Measurements from ENCODE around the gene IFITM10.

Gene IFITM10

GRCh38 chr11:1727096-1727690, 23.2 kb downstream of the IFITM10 start:
- in situ Hi-C loops (cut with MboI; ENCODE audit: low sequenced_read_pairs) = no loop called here

DNA sequence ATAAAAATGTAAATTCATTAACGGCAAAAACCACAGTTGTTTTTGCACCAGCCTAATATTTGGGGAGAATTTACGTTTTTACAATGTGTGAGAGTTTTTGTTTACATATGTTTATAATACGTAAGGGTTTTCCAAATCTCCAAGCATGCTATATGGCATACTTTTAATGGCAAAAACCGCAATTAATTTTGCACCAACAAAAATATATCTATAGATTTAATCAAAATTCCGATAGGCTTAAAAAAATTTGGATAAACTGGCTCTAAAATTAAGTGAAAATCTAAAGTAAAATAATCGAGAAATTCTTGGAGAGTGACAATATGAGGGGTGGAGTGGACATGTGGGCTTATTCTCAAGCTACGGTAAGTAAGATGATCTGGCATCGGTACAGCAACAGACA, 30.6 kb downstream of the IFITM10 start:
- in situ Hi-C loops (cut with MboI; ENCODE audit: low sequenced_read_pairs) = loop anchor here (25.0 kb wide), 1 partner anchor 93 kb away; no protein-coding TSS in a partner anchor

DNA sequence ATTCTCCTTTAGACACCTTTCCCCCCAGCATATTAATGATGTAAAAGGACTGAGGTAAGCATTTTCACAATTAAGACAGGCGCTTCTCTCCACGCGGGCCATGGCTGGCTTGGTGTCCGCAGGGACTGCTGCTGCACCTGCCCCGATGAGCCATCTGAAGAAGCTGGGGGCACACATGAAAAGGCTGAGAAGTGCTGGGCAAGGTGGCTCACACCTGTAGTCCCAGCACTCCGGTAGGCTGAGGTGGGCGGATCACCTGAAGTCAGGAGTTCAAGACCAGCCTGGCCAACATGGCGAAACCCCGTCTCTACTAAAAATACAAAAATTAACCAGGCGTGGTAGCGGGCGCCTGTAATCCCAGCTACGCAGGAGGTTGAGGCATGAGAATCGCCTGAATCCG, 32.1 kb downstream of the IFITM10 start:
- in situ Hi-C loops (cut with MboI; ENCODE audit: low sequenced_read_pairs) = loop anchor here (25.0 kb wide), 1 partner anchor 94 kb away; no protein-coding TSS in a partner anchor

DNA sequence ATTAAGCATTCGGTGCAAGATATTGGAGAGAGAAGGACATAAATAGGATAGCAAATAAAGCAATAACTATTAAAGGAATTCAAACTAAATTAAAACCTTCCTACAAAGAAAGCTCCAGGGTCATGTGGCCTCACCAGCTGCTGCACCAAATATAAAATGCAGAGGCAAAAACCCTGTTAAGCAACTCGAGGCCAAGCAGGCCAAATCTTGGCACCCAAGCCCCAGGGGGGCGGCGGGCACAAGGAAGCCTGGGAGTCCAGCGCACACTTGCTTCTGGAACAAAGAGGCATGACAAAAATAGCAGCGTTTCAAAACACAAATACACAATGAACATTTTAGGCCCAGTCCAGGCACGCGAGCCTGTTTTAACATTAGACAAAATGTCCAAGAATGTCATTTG, 32.6 kb downstream of the IFITM10 start:
- in situ Hi-C loops (cut with MboI; ENCODE audit: low sequenced_read_pairs) = loop anchor here (25.0 kb wide), 1 partner anchor 95 kb away; no protein-coding TSS in a partner anchor

DNA sequence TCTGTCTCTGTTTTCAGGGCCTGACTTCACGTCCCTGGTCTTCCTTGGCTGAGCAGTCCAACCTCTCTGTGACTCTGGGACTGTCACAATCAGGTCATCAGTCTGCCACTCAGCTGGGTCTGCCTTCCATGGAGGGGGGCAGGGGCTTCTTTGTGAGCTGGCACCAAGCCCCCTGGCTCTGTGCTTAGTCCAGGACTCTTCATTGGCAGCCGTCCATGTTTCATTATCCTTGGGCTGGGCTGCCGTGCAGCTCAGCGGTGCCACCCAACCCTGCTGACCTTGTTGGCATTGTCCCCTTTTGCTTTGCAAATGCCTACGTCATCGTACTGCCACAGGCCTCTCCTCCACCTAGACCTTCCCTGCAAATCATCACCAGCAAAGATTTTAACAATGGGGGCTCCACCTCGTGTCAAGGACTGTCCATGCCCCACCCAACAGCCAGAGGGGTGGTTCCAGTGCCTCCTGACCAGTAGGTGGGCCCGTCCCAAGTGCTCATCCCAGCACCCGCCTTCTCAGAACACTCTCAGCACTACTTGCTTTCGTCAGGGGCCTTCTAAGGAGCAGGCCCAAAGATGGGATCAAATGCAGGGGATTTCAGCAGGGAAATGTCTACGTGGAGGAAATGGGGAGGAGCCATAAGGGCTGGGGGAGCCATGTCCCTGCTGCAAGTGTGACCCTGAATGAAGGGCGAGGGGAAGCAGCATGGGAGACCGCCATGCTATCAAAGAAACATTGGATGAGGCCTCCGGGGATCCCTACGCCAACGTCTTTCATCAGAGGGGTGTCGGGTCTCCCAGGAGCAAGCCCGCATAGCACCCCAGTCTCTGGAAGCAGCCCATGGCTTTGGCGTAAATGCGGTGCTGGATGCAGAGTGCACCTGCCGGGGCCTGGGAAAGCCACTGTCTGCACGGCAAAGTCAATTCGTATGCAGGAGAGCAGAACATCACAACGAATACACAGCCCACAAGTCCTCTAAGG, 35.2 kb downstream of the IFITM10 start:
- in situ Hi-C loops (cut with MboI; ENCODE audit: low sequenced_read_pairs) = loop anchor here (25.0 kb wide), 1 partner anchor 97 kb away; no protein-coding TSS in a partner anchor

DNA sequence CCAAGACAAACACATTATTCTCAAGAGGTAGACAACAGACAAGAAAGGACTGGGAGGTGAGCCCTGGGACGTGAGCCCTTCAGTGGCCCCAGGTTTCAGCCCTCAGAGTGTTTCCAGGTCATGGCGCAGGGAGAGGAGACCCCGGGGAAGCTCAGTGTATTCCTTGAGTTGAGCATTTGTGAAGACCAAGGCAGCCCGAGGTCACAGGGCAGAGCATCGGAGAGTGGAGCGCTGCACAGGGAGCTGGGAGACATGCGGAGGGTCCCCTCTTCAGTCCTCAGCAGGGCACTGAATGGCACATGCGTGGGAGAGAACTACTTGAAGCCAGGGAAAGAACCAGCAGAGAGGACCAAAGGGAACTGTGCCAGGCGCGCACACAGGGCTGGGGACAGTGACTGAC, 41.7 kb downstream of the IFITM10 start:
- in situ Hi-C loops (cut with MboI; ENCODE audit: low sequenced_read_pairs) = loop anchor here (25.0 kb wide), 1 partner anchor 104 kb away; no protein-coding TSS in a partner anchor

DNA sequence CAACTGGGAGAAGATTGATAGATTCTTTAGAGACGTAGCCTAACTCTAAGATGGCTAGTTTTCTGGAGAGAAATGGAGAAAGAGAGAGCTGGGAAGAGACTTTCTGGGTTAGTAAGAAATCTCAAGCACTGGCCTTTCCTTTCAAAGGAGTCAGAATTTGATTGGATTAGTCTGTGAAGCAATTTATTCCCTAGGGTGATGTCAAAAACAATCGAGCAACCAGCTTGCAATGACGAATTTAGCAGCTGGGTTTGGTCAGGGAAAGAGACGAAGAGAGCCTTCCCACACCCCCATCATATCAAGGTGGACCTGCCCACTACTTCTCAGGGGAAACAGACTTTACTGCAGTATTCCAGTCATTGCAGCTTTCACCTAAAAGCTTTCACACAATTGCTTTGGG, 42.6 kb downstream of the IFITM10 start:
- in situ Hi-C loops (cut with MboI; ENCODE audit: low sequenced_read_pairs) = loop anchor here (25.0 kb wide), 1 partner anchor 105 kb away; no protein-coding TSS in a partner anchor

DNA sequence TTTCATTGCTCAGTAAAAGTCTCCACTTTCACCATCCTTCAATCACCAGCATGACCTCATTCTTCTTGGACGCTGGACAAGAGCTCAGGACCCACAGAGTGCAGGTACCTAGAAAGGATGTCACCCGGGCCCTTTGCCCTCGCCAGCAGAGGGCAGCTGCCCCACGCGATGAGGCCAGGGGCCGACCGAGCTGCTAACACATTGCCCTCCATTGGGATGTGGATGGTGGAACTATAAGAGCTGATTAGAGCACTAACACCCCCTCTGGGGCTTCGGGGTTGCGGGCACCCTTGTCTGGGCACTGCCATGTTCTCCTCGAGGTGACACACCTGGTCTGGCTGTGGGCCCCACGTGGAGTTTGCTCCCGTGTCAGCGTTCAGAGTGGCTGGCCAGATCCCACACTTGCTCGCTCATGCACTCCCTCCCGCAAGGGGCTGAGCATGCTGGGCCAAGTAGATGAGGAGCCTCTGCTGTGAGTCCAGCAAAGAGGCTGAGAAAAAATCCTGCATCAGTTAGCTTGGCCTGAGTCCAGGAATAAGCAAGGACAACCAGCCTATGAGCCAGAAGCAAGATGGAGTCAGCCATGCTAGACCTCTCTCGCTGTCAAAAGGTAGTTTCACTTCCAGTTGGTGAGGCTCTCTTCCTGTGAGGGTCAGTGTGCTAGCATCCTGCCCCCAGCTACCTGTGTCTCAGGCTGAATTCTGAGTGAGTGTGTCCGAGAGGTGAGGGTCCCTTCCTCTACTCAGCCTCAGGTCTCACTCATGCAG, 43.6 kb downstream of the IFITM10 start:
- in situ Hi-C loops (cut with MboI; ENCODE audit: low sequenced_read_pairs) = loop anchor here (25.0 kb wide), 1 partner anchor 105 kb away; no protein-coding TSS in a partner anchor

DNA sequence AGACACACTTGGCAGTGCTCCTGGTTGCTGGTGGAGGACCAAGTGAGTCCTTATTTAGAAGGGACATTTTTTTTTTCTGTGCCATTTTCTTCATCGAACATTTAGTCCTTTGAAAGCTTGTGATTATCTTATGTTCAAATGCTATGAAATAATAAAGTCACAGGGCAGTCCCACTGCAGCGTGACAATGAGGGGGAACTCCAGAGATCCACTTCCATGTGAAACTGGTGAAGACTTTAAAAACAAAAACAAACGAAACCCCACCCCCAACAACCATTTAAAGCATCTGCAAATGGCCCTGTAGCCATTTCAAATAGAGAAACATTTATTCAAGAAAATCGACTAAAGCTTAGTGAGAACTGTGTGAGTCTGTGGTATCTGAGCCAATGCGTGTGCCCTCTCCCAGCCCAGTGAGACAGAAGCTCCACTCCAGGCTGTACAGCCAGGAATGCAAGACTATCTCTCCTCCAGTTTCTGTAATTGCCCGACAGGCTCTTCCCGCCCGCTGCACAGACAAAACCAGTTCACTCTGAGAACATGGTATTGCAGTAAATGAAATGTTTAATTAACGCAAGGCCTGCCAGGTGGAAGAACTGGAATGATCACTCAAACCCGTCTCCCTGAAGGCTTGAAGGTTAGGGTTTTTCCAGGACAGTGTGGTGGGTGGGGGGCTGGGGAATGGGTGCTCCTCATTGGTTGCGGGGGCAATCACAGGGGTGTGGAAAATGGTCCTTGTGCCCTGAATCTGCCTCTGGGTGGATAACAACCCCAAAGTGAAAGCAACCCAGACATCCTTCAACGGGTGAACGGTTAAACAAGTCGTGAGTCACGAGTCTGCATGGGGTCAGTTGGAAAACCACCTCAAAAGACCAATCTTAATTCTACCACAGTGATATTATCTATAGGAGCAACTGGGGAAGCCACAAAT, 45.0 kb downstream of the IFITM10 start:
- in situ Hi-C loops (cut with MboI; ENCODE audit: low sequenced_read_pairs) = loop anchor here (25.0 kb wide), 1 partner anchor 107 kb away; no protein-coding TSS in a partner anchor

- in situ Hi-C loops (cut with MboI; ENCODE audit: low sequenced_read_pairs) = loop anchor here (25.0 kb wide), 1 partner anchor 109 kb away; no protein-coding TSS in a partner anchor
Observed at GRCh38 chr11:1703146-1703545, 47.2 kb downstream of the IFITM10 start.

DNA sequence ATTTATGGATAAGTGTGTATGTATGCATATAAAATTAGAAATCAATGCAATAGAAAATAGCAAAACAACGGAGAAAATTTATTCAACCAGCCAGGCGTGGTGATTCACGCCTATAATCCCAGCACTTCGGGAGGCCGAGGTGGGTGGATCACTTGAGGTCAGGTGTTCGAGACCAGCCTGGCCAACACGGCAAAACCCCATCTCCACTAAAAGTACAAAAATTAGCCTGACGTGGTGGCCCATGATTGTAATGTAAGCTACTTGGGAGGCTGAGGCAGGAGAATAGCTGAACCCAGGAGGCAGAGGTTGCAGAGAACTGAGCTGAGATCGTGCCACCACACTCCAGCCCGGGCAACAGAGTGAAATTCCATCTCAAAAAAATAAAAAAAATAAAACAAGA, 47.9 kb downstream of the IFITM10 start:
- in situ Hi-C loops (cut with MboI; ENCODE audit: low sequenced_read_pairs) = loop anchor here (25.0 kb wide), 1 partner anchor 110 kb away; no protein-coding TSS in a partner anchor

DNA sequence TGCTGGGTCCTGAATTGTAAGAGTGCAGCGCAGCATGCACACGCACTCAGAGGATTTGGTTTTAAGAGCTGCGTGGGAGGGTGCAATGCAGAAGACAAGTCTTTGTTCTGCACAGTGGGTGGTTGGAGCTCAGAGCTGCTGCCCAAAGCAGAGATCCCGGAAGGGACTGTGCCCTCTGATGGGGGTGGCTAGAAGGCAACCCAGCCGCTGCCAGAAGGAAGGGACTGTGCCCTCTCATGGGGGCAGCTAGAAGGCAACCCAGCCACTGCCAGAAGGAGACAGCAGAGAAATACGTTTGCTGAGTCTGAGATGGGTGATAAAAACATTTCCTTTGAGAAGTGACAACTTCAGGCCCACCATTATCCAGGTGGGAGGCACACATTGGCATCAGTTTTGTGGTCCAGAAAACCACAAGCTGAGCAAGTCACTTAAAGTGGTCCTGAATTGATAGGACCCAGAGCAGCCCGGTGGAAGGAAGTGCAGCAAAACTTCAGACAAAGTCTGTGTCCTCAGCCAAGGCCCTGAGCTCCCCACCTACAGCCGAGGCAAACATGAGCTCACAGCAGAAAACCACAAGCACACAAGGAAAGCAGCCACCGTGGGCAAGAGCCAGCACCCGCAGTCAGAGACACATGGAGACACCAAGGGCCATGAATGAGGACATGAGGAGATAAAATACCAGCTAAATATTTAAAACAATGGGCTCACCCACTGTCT, 49.1 kb downstream of the IFITM10 start:
- in situ Hi-C loops (cut with MboI; ENCODE audit: low sequenced_read_pairs) = loop anchor here (25.0 kb wide), 1 partner anchor 111 kb away; no protein-coding TSS in a partner anchor

DNA sequence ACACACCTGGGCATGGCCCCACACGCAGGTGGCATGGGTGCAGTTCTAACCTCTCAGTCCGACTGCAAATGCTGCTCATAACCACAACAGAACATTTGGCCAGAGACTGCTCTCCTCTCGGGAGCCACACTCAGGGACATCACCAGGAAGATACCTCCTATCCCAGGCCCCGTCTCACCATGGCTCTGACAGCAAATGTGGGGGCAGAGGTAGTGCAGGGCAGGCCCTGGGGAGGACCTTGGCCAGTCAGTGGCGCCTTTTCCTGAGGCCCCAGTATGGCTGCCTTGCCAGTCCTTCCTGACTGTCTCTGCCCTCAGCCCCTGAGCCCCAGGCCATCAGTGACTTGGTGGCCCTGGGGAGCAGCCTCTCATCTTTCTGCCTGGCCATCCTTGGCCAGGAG, 50.6 kb downstream of the IFITM10 start:
- in situ Hi-C loops (cut with MboI; ENCODE audit: low sequenced_read_pairs) = loop anchor here (25.0 kb wide), 1 partner anchor 113 kb away; no protein-coding TSS in a partner anchor

DNA sequence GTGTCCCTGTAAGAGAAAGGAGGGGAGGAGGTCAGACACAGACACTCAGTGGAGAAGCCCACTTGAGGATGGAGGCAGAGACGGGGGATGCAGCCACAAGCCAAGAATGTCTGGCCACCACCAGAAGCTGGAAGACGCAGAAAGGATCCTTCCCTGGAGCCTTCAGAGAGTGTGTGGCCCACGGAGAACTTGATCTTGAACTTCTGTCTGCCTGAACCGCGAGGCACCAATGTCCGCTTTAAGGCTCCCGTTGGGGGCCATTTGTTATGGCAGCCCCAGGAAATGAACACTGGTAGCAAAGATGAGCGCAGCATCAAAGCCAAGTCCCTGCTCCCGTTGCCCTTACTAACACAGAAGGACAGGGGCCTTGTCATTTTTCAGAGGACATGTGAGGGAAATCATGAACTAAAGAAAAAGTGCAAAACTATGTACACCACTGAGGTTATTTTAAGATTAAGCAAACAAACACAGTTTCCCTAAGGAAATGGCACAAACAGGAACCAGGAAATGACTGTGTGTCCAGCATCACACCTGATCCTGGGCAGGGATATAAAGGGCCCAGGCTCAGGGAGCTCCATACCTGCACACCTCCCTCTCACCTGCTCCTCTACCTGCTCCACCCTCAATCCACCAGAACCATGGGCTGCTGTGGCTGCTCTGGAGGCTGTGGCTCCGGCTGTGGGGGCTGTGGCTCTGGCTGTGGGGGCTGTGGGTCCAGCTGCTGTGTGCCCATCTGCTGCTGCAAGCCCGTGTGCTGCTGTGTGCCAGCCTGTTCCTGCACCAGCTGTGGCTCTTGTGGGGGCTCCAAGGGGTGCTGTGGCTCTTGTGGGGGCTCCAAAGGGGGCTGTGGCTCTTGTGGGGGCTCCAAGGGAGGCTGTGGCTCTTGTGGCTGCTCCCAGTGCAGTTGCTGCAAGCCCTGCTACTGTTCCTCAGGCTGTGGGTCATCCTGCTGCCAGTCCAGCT, 53.5 kb downstream of the IFITM10 start, which contains the start of gene KRTAP5-6:
KRTAP5-6 (plus strand) TSS at position 588 of the 963 bp plus-strand sequence; CDS start at position 639, 51 bp downstream.
- in situ Hi-C loops (cut with MboI; ENCODE audit: low sequenced_read_pairs) = no loop called here

DNA sequence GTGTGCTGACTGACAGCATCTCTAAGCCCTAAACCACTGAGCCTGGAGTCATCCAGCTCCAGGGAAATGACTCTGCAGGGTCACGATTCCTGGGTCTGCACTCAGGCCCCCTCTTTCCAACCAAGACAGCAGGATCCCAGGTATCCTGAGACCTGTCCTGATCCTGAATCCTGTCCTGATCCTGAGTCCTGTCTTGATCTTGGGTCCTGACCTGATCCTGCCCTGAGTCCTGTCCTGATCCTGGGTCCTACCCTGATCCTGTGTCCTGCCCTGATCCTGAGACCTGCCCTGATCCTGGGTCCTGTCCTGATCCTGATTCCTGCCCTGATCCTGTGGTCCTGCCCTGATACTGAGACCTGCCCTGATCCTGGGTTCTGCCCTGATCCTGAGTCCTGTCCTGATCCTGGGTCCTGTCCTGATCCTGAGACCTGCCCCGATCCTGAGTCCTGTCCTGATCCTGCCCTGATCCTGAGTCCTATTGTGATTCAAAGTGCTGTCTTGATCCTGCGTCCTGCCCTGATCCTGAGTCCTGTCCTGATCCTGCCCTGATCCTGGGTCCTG, 54.8 kb downstream of the IFITM10 start:
- in situ Hi-C loops (cut with MboI; ENCODE audit: low sequenced_read_pairs) = no loop called here

GRCh38 chr11:1694846-1695547, 55.4 kb downstream of the IFITM10 start:
- in situ Hi-C loops (cut with MboI; ENCODE audit: low sequenced_read_pairs) = no loop called here

Measured in HL-60/S4 treated with phorbol 12-myristate 13-acetate at 8.2 ng/mL for 4 days and 3 days (cell line).